Neural cell (in vitro differentiated cells): Measurements from ENCODE around the gene C19orf44.
"Not testable (repeated sequence)": the region's sequence is repeated elsewhere in the genome, so short reads cannot be mapped to it uniquely, and the experiment has no call there.

ENCODE experiments used
- CTCF ChIP-seq: fragments of 450-650 bp; IDR thresholded peaks from 2 replicates; pipeline ENCODE4 v1.5.1; 2014; ENCODE audit warnings: antibody characterized with exemption, mild to moderate bottlenecking, moderate library complexity; ENCODE audit not compliant: poor library complexity, severe bottlenecking
- EP300 ChIP-seq: fragments of 450-650 bp; conservative IDR thresholded peaks from 2 replicates; pipeline ENCODE4 v1.6.1; 2014; ENCODE audit warnings: antibody characterized with exemption, mild to moderate bottlenecking, moderate library complexity; ENCODE audit not compliant: poor library complexity, severe bottlenecking
- EZH2 ChIP-seq: fragments of 200-600, 300-800 bp; shearing (Covaris generic), sonication (generic); IDR thresholded peaks from 2 replicates; pipeline ENCODE4 v1.6.1; 2014; ENCODE audit warnings: antibody characterized with exemption, low read length, borderline replicate concordance, mild to moderate bottlenecking; ENCODE audit not compliant: insufficient read depth, poor library complexity, severe bottlenecking
- POLR2AphosphoS5 ChIP-seq: IDR thresholded peaks from 2 replicates; pipeline ENCODE4 v1.6.1; 2012
- RAD21 ChIP-seq: fragments of 450-650 bp; conservative IDR thresholded peaks from 2 replicates; pipeline ENCODE4 v1.6.1; 2014; ENCODE audit warnings: antibody characterized with exemption, mild to moderate bottlenecking, moderate library complexity
- SMC3 ChIP-seq: fragments of 450-650 bp; conservative IDR thresholded peaks from 2 replicates; pipeline ENCODE4 v1.6.1; 2014; ENCODE audit warnings: antibody characterized with exemption, mild to moderate bottlenecking, moderate library complexity; ENCODE audit not compliant: poor library complexity
- TAF1 ChIP-seq: IDR thresholded peaks from 2 replicates; pipeline ENCODE4 v1.6.1; 2012; ENCODE audit warnings: low read depth

DNA sequence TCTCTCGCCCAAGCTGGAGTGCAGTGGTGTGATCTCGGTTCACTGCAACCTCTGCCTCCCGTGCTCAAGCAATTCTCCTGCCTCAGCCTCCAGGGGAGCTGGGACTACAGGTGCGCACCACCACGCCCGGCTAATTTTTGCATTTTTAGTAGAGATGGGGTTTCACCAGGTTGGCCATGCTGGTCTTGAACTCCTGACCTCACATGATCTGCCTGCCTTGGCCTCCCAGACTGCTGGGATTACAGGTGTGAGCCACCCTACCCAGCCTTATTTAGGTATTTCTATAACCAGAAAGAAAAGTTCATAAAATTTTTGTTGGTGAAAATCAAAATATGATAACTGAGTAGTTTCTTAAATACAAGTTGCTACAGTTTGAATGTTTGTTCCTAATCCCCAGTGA, 47.5 kb downstream of the C19orf44 start:
- not testable (repeated sequence) for TF ChIP-seq CTCF, EZH2, SMC3, POLR2AphosphoS5, EP300, TAF1, RAD21
